Measurements from ENCODE around the gene RPP14. TPM values are rescaled to one million over a fixed set of nuclear protein-coding genes. Genes with fewer than 3 reads are reported as not detected.

RPP14 gene
- total and polyA plus RNA-seq, 2 experiments from 2014 or later, result 11.7 to 18.6 TPM

GRCh38 chr3:58325525-58325992 is 19.5 kb downstream of the RPP14 start (continued):
- TF ChIP-seq, protein P1, sequence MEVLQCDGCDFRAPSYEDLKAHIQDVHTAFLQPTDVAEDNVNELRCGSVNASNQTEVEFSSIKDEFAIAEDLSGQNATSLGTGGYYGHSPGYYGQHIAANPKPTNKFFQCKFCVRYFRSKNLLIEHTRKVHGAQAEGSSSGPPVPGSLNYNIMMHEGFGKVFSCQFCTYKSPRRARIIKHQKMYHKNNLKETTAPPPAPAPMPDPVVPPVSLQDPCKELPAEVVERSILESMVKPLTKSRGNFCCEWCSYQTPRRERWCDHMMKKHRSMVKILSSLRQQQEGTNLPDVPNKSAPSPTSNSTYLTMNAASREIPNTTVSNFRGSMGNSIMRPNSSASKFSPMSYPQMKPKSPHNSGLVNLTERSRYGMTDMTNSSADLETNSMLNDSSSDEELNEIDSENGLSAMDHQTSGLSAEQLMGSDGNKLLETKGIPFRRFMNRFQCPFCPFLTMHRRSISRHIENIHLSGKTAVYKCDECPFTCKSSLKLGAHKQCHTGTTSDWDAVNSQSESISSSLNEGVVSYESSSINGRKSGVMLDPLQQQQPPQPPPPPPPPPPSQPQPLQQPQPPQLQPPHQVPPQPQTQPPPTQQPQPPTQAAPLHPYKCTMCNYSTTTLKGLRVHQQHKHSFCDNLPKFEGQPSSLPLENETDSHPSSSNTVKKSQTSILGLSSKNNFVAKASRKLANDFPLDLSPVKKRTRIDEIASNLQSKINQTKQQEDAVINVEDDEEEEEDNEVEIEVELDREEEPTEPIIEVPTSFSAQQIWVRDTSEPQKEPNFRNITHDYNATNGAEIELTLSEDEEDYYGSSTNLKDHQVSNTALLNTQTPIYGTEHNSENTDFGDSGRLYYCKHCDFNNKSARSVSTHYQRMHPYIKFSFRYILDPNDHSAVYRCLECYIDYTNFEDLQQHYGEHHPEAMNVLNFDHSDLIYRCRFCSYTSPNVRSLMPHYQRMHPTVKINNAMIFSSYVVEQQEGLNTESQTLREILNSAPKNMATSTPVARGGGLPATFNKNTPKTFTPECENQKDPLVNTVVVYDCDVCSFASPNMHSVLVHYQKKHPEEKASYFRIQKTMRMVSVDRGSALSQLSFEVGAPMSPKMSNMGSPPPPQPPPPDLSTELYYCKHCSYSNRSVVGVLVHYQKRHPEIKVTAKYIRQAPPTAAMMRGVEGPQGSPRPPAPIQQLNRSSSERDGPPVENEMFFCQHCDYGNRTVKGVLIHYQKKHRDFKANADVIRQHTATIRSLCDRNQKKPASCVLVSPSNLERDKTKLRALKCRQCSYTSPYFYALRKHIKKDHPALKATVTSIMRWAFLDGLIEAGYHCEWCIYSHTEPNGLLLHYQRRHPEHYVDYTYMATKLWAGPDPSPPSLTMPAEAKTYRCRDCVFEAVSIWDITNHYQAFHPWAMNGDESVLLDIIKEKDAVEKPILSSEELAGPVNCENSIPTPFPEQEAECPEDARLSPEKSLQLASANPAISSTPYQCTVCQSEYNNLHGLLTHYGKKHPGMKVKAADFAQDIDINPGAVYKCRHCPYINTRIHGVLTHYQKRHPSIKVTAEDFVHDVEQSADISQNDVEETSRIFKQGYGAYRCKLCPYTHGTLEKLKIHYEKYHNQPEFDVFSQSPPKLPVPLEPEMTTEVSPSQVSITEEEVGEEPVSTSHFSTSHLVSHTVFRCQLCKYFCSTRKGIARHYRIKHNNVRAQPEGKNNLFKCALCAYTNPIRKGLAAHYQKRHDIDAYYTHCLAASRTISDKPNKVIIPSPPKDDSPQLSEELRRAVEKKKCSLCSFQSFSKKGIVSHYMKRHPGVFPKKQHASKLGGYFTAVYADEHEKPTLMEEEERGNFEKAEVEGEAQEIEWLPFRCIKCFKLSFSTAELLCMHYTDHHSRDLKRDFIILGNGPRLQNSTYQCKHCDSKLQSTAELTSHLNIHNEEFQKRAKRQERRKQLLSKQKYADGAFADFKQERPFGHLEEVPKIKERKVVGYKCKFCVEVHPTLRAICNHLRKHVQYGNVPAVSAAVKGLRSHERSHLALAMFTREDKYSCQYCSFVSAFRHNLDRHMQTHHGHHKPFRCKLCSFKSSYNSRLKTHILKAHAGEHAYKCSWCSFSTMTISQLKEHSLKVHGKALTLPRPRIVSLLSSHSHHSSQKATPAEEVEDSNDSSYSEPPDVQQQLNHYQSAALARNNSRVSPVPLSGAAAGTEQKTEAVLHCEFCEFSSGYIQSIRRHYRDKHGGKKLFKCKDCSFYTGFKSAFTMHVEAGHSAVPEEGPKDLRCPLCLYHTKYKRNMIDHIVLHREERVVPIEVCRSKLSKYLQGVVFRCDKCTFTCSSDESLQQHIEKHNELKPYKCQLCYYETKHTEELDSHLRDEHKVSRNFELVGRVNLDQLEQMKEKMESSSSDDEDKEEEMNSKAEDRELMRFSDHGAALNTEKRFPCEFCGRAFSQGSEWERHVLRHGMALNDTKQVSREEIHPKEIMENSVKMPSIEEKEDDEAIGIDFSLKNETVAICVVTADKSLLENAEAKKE (CRISPR knock-in tag; IDR thresholded peaks at IDR 0.05), result no peak
- no peak for TF ChIP-seq STAT1 (IDR thresholded peaks at IDR 0.05; ENCODE audit: unreplicated experiment)
- no peak for TF ChIP-seq CREB1 (CRISPR knock-in tag; IDR thresholded peaks at IDR 0.05; ENCODE audit: low read depth)
- TF ChIP-seq POLR2AphosphoS5 (IDR thresholded peaks at IDR 0.05; ENCODE audit: low read depth), result no peak
- no peak for TF ChIP-seq EZH2 (IDR thresholded peaks at IDR 0.05; ENCODE audit: low read depth, unreplicated experiment)
- no peak for TF ChIP-seq EZH2phosphoT487 (IDR thresholded peaks at IDR 0.05; ENCODE audit: unreplicated experiment)

DNA sequence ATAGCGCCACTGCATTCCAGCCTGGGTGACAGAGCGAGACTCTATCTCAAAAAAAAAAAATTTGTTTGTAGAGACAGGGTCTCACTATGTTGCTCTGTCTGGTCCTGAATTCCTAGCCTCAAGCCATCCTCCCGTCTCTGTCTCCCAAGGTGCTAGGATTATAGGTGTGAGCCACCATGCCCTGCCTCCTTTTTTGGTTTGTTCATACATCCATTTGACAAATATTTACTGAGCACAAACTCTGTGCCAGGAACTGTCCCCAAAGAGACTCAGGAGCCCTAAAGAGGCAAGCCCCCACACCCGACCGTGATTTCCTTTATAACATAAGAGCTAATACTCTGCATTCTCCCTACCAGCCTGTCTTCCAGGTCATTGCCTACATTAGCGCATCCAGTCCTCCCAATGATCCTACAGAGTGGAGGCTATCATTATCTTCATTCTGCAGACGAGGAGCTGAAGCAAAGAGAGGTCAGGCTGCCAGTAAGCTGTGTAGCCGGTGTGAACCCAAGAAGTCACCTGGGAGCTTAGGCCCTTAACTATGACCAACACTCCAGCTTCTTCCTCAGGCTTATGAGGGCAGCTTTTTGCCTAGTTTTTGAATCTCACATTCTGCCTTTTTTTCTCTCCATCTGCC is 20.3 kb downstream of the RPP14 start:
- peaks cover 11% of the 10 kb centered on the region for H3K27me3 Mint-ChIP-seq (ENCODE audit: insufficient read depth, low read depth, poor library complexity)
- no peaks in the 10 kb centered on the region for H3K9me3 Mint-ChIP-seq
- DNase-seq (ENCODE audit: low spot score) (no peak), ATAC-seq (no peak)
- no peaks in the 10 kb centered on the region for H3K36me3 ChIP-seq (ENCODE audit: insufficient read depth)
- H3K79me2 ChIP-seq (replicated peaks; ENCODE audit: insufficient read depth), result no peaks in the 10 kb centered on the region
- no peak overlapping the region for H3K27ac Mint-ChIP-seq
- no peak overlapping the region for H3K4me2 ChIP-seq
- H3K4me3 Mint-ChIP-seq, result no peak overlapping the region
- peaks cover 26% of the 10 kb centered on the region for H3K4me1 Mint-ChIP-seq
- no peak overlapping the region for H2AFZ ChIP-seq
- H3F3A ChIP-seq (replicated peaks; ENCODE audit: low read depth), result 0 out of 2 replicates have a peak, but pooled peaks cover 2% of the 10 kb centered on the region
- no peaks in the 10 kb centered on the region for H3K36me3 Mint-ChIP-seq (ENCODE audit: low read depth)
- H3K27me3 ChIP-seq (ENCODE audit: insufficient read depth), result peaks cover under 1% of the 10 kb centered on the region; the same call in 1 of the 2 replicates
- H3K9me2 ChIP-seq (ENCODE audit: insufficient read depth), result no peaks in the 10 kb centered on the region
- no peak overlapping the region for H3K4me3 ChIP-seq
- TF ChIP-seq, protein P2, sequence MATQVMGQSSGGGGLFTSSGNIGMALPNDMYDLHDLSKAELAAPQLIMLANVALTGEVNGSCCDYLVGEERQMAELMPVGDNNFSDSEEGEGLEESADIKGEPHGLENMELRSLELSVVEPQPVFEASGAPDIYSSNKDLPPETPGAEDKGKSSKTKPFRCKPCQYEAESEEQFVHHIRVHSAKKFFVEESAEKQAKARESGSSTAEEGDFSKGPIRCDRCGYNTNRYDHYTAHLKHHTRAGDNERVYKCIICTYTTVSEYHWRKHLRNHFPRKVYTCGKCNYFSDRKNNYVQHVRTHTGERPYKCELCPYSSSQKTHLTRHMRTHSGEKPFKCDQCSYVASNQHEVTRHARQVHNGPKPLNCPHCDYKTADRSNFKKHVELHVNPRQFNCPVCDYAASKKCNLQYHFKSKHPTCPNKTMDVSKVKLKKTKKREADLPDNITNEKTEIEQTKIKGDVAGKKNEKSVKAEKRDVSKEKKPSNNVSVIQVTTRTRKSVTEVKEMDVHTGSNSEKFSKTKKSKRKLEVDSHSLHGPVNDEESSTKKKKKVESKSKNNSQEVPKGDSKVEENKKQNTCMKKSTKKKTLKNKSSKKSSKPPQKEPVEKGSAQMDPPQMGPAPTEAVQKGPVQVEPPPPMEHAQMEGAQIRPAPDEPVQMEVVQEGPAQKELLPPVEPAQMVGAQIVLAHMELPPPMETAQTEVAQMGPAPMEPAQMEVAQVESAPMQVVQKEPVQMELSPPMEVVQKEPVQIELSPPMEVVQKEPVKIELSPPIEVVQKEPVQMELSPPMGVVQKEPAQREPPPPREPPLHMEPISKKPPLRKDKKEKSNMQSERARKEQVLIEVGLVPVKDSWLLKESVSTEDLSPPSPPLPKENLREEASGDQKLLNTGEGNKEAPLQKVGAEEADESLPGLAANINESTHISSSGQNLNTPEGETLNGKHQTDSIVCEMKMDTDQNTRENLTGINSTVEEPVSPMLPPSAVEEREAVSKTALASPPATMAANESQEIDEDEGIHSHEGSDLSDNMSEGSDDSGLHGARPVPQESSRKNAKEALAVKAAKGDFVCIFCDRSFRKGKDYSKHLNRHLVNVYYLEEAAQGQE (IDR thresholded peaks at IDR 0.05; ENCODE audit: unreplicated experiment), result no peak
- no peak for TF ChIP-seq EZH2 (IDR thresholded peaks at IDR 0.05; ENCODE audit: low read depth, unreplicated experiment)
- H4K20me1 ChIP-seq (replicated peaks; ENCODE audit: insufficient read depth), result no peaks in the 10 kb centered on the region
- H3K27ac ChIP-seq (ENCODE audit: low read depth), result no peak overlapping the region
- H3K4me1 ChIP-seq (ENCODE audit: insufficient read depth), result peaks cover 21% of the 10 kb centered on the region

Data from GM23338 (cell line).